Measurements from ENCODE around the gene MAD1L1.
"Not testable (repeated sequence)": the region's sequence is repeated elsewhere in the genome, so short reads cannot be mapped to it uniquely, and the experiment has no call there.

MAD1L1 gene

GRCh38 chr7:2162959-2163358, 69.8 kb downstream of the MAD1L1 start:
- Histone ChIP-seq H3K36me3 (ENCODE audit: control insufficient read depth, low read length) (peaks cover 26% of the 10 kb centered on the region), H3K4me3 (ENCODE audit: low read length) (no peak overlapping the region), H3K4me2 (ENCODE audit: low read length) (no peak overlapping the region), H4K20me1 (ENCODE audit: control insufficient read depth, insufficient read depth, low read depth, low read length) (no peaks in the 10 kb centered on the region), H3K27me3 (ENCODE audit: control insufficient read depth, low read length) (no peaks in the 10 kb centered on the region), H3F3A (ENCODE audit: control insufficient read depth, insufficient read depth) (peaks cover 14% of the 10 kb centered on the region), H3K27ac (ENCODE audit: low read depth, low read length) (0 out of 2 replicates have a peak overlapping the region, but pooled peaks have one; percentile 0), H3K9me2 (replicated peaks; ENCODE audit: control insufficient read depth, low read length) (no peaks in the 10 kb centered on the region), H3K9me3 (ENCODE audit: control insufficient read depth, insufficient read depth, low read length) (no peaks in the 10 kb centered on the region), H3K4me1 (ENCODE audit: control insufficient read depth, low read length) (peaks cover 84% of the 10 kb centered on the region), H3K79me2 (ENCODE audit: control insufficient read depth, low read length) (peaks cover 28% of the 10 kb centered on the region)
- no peak for TF ChIP-seq EZH2phosphoT487 (IDR thresholded peaks at IDR 0.05; ENCODE audit: borderline replicate concordance, low read length)
- TF ChIP-seq, protein P1, sequence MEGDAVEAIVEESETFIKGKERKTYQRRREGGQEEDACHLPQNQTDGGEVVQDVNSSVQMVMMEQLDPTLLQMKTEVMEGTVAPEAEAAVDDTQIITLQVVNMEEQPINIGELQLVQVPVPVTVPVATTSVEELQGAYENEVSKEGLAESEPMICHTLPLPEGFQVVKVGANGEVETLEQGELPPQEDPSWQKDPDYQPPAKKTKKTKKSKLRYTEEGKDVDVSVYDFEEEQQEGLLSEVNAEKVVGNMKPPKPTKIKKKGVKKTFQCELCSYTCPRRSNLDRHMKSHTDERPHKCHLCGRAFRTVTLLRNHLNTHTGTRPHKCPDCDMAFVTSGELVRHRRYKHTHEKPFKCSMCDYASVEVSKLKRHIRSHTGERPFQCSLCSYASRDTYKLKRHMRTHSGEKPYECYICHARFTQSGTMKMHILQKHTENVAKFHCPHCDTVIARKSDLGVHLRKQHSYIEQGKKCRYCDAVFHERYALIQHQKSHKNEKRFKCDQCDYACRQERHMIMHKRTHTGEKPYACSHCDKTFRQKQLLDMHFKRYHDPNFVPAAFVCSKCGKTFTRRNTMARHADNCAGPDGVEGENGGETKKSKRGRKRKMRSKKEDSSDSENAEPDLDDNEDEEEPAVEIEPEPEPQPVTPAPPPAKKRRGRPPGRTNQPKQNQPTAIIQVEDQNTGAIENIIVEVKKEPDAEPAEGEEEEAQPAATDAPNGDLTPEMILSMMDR (IDR thresholded peaks at IDR 0.05; ENCODE audit: low read depth, low read length, poor library complexity, severe bottlenecking): no peak

- peaks cover 91% of the 10 kb centered on the region for H3K4me1 ChIP-seq (ENCODE audit: control insufficient read depth, low read length)
Observed at GRCh38 chr7:2162004-2162902, 70.5 kb downstream of the MAD1L1 start.

DNA sequence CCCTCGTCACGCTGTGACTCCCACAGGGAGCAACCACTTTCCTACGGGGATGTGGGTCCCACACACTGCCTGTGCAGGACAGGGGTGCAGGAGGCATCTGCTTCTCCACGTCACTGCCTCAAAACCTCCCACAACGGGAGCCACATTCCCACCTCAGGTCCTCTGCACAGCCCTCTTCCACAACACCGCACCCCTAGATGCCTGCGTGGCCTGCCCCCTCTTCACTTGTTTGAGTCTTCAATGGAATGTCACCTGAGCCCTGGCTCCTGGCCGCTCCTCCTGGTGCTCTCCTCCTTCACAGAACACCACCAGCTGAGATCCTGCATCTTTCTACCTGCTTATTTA, 73.6 kb downstream of the MAD1L1 start:
- H3K36me3 ChIP-seq (ENCODE audit: control insufficient read depth, low read length): peaks cover 16% of the 10 kb centered on the region
- peak overlapping the region; percentile 35 for H3K4me3 ChIP-seq (ENCODE audit: low read length)
- TF ChIP-seq, protein P1 (IDR thresholded peaks at IDR 0.05; ENCODE audit: low read depth, low read length, poor library complexity, severe bottlenecking): no peak
- no peak for TF ChIP-seq EZH2phosphoT487 (IDR thresholded peaks at IDR 0.05; ENCODE audit: borderline replicate concordance, low read length)
- H3K9me3 ChIP-seq (ENCODE audit: control insufficient read depth, insufficient read depth, low read length): no peaks in the 10 kb centered on the region
- H4K20me1 ChIP-seq (ENCODE audit: control insufficient read depth, insufficient read depth, low read depth, low read length): no peaks in the 10 kb centered on the region
- H3K4me1 ChIP-seq (ENCODE audit: control insufficient read depth, low read length): peaks cover 75% of the 10 kb centered on the region
- H3K4me2 ChIP-seq (ENCODE audit: low read length): peak overlapping the region; percentile 62
- H3K27ac ChIP-seq (ENCODE audit: low read depth, low read length): peak overlapping the region; percentile 90
- H3K79me2 ChIP-seq (ENCODE audit: control insufficient read depth, low read length): peaks cover 22% of the 10 kb centered on the region
- H3K27me3 ChIP-seq (ENCODE audit: control insufficient read depth, low read length): no peaks in the 10 kb centered on the region
- no peaks in the 10 kb centered on the region for H3K9me2 ChIP-seq (replicated peaks; ENCODE audit: control insufficient read depth, low read length)
- peaks cover 18% of the 10 kb centered on the region for H3F3A ChIP-seq (ENCODE audit: control insufficient read depth, insufficient read depth)

More at GRCh38 chr7:2162004-2162902, 70.5 kb downstream of the MAD1L1 start:
- peaks cover 30% of the 10 kb centered on the region for H3K79me2 ChIP-seq (ENCODE audit: control insufficient read depth, low read length)
- peaks cover 26% of the 10 kb centered on the region for H3K36me3 ChIP-seq (ENCODE audit: control insufficient read depth, low read length)
- H3K4me2 ChIP-seq (ENCODE audit: low read length); H3K4me3 ChIP-seq (ENCODE audit: low read length); H3K27me3 ChIP-seq (ENCODE audit: control insufficient read depth, low read length); H4K20me1 ChIP-seq (ENCODE audit: control insufficient read depth, insufficient read depth, low read depth, low read length); H3K9me3 ChIP-seq (ENCODE audit: control insufficient read depth, insufficient read depth, low read length); H3K9me2 ChIP-seq (replicated peaks; ENCODE audit: control insufficient read depth, low read length): not testable (repeated sequence)
- H3F3A ChIP-seq (ENCODE audit: control insufficient read depth, insufficient read depth): peaks cover 18% of the 10 kb centered on the region
- 0 out of 2 replicates have a peak overlapping the region, but pooled peaks have one; percentile 0 for H3K27ac ChIP-seq (ENCODE audit: low read depth, low read length)
